Right ventricle myocardium superior (tissue), 1 donor: ENCODE measurements around the gene CPLX1. TPM values are rescaled to one million over a fixed set of nuclear protein-coding genes. Genes with fewer than 3 reads are reported as not detected.

Experiments
- ATAC-seq: fragments of 200-7000 bp; cut with Tn5 transposase; one replicate; pipeline ENCODE4 v1.9.1; 2020; ENCODE audit warnings: mild to moderate bottlenecking; ENCODE audit not compliant: poor library complexity
- DNase-seq: peaks from one replicate; pipeline ENCODE4 v3.0.0-alpha.2; 2020
- intact Hi-C: fragments of 100-400 bp; cut with DNase I; formaldehyde crosslinking; loops from one replicate; pipeline ENCODE4 v1.11.2; 2022
- total RNA-seq: library from RNA; stranded (reverse); fragmentation: NEBNext Ultra II Directional; extraction: Animal tissue kit (Norgen Biotek cat#: 25700); gene quantifications from one replicate; pipeline ENCODE4 v1.2.1, GENCODE V29; 2021
- donor health status: DM: no; HTN: yes; CAD: no; lungs with severe emphysema.

Gene CPLX1
- total RNA-seq, 1 donor from 2014 or later, result 4.3 TPM

GRCh38 chr4:803884-804283 lies 22.0 kb downstream of the CPLX1 start:
- intact Hi-C loops, result no loop called here

DNA sequence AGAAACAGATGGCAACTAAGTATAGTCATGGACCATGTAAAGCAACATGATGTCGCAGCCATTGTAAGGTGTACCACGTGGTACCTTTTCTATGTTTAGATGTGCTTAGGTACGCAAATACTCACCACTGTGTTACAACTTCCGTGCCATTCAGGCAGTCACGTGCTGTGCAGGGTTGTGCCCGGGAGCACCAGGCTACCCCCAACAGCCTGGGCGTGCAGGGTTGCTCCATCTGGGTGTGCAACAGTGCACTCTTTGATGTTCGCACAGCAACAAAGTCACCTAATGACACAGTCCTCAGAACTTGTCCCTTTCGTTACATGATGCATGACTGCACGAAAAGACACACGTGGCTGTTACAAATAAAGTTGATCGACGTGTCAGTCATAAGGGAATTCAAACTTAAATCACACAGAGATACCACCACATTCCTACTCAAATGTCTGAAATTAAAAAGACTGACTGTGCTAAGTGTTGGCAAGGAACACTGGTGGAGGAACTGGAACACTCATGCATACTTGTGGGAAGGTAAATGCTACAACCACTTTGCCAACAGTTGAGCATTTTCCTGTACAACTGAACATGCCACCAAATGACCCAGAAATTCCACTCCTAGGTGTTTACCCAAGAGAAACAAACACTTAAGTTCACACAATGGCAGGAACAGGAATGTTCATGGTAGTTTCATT lies 24.3 kb downstream of the CPLX1 start:
- intact Hi-C loops, result no loop called here
- no peak for DNase-seq
- no peak for ATAC-seq

More at GRCh38 chr4:803884-804283, 22.0 kb downstream of the CPLX1 start:
- DNase-seq, result peak; percentile 20
- no peak for ATAC-seq

- ATAC-seq (no peak), DNase-seq (no peak)
- intact Hi-C loops, result no loop called here
Observed at GRCh38 chr4:797066-797465, 28.9 kb downstream of the CPLX1 start.

- DNase-seq, result no peak
- no peak for ATAC-seq
- intact Hi-C loops, result no loop called here
Observed at GRCh38 chr4:796206-796605, 29.7 kb downstream of the CPLX1 start.

DNA sequence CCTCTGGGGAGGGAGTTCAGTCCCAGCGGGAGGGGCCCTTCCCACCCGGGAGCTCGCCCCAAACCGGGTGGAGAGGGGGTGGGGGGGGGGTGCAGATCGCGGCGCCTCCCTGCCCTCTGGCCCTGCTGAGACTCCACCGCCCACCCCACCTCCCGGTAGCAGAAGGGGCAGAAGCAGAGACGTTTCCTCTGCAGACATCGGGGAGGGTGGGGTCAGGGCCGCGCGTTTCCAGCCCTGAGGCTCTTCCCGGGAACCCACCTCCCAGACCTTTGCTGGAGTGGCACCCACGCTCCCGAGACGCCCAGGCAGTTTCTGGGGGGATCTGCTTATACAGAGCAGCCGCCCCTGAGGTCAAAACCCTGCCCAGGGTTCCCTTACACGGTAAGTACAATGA lies 30.2 kb downstream of the CPLX1 start:
- intact Hi-C loops, result no loop called here
- no peak for DNase-seq
- ATAC-seq, result no peak

- ATAC-seq (no peak), DNase-seq (no peak)
- intact Hi-C loops, result no loop called here
Observed at GRCh38 chr4:794900-795725, 30.8 kb downstream of the CPLX1 start.

GRCh38 chr4:793941-794621 lies 31.8 kb downstream of the CPLX1 start:
- no peak for ATAC-seq
- no peak for DNase-seq
- intact Hi-C loops, result no loop called here

- no peak for DNase-seq
- ATAC-seq, result no peak
Observed at GRCh38 chr4:793093-793861, 32.7 kb downstream of the CPLX1 start.

GRCh38 chr4:792626-793092 lies 33.3 kb downstream of the CPLX1 start:
- ATAC-seq, result no peak
- intact Hi-C loops, result no loop called here
- DNase-seq, result no peak

More at GRCh38 chr4:793093-793861, 32.7 kb downstream of the CPLX1 start:
- intact Hi-C loops, result no loop called here

- intact Hi-C loops, result no loop called here
- no peak for ATAC-seq
- no peak for DNase-seq
Observed at GRCh38 chr4:791898-792625, 33.9 kb downstream of the CPLX1 start.

DNA sequence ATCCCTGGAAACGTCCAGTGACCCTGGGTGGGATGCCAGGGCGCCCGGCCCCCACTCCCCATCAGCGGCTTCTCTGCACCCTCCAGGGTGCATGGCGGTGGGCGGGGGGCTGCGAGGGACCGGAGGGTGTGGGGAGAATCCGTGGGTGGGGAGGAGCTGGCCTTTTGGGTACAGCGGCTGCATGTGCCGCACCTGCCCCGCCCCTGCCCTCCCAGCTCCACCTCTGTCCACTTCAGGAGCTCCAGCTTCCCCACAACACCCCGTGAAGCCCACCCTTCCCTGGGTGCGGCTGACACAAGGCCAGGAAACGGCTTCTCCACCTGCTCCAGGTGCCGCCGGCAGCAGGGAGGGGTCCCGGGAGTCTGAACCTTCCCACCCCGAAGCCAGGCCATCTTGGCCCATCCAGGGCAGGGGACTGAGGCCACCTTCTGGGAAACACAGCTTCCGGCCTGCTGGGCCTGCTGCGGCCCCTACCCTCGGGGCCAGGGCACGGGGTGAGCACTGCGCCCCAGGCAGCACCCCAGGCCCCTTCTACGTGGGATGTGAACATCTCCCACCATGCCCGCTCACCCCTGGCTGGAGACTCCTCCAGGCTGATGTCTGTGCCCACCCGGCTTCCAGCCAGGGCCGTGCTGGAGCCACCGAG lies 34.6 kb downstream of the CPLX1 start:
- DNase-seq (no peak), ATAC-seq (no peak)
- intact Hi-C loops, result no loop called here

- ATAC-seq (no peak), DNase-seq (no peak)
- intact Hi-C loops, result no loop called here
Observed at GRCh38 chr4:790466-790820, 35.5 kb downstream of the CPLX1 start.

GRCh38 chr4:789571-790465 lies 36.1 kb downstream of the CPLX1 start:
- intact Hi-C loops, result no loop called here
- ATAC-seq, result no peak
- no peak for DNase-seq

- ATAC-seq (peak; percentile 39), DNase-seq (no peak)
- intact Hi-C loops, result no loop called here
Observed at GRCh38 chr4:788636-789297, 37.2 kb downstream of the CPLX1 start.

- intact Hi-C loops, result no loop called here
- ATAC-seq, result no peak
- no peak for DNase-seq
Observed at GRCh38 chr4:788006-788635, 37.8 kb downstream of the CPLX1 start.

- no peak for ATAC-seq
- no peak for DNase-seq
- intact Hi-C loops, result no loop called here
Observed at GRCh38 chr4:787561-787981, 38.4 kb downstream of the CPLX1 start.
